Neural progenitor cell (in vitro differentiated cells): Measurements from ENCODE around the gene FALEC. TPM values are rescaled to one million over a fixed set of nuclear protein-coding genes. Genes with fewer than 3 reads are reported as not detected.
A peak's percentile ranks its signal among the peaks of the same experiment; 100 is the strongest.

ENCODE experiments used
- DNase-seq: peaks from one replicate; pipeline ENCODE4 v3.0.0-alpha.2; 2016; ENCODE audit warnings: low spot score
- H2AFZ ChIP-seq: fragments of 200-600 bp; sonication (generic); replicated peaks from 2 replicates; pipeline ENCODE4 v1.6.1; 2016; ENCODE audit warnings: antibody characterized with exemption
- H3F3A ChIP-seq: fragments of 200-600 bp; sonication (generic); 2 replicates; pipeline ENCODE4 v1.6.1; 2016; ENCODE audit warnings: antibody characterized with exemption, low read depth
- H3K27ac ChIP-seq: fragments of 200-600 bp; sonication (generic); 2 replicates; pipeline ENCODE4 v1.5.1; 2016; ENCODE audit warnings: mild to moderate bottlenecking
- H3K27me3 ChIP-seq: fragments of 200-600 bp; sonication (generic); 2 replicates; pipeline ENCODE4 v1.6.1; 2016; ENCODE audit warnings: mild to moderate bottlenecking, moderate library complexity
- H3K36me3 ChIP-seq: fragments of 200-600 bp; sonication (generic); 2 replicates; pipeline ENCODE4 v1.5.1; 2016
- H3K4me1 ChIP-seq: fragments of 200-600 bp; sonication (generic); 2 replicates; pipeline ENCODE4 v1.6.1; 2016; ENCODE audit warnings: mixed run types
- H3K4me2 ChIP-seq: fragments of 200-600 bp; sonication (generic); 2 replicates; pipeline ENCODE4 v1.6.1; 2016
- H3K4me3 ChIP-seq: fragments of 200-600 bp; sonication (generic); 2 replicates; pipeline ENCODE4 v1.5.1; 2016
- H3K79me2 ChIP-seq: fragments of 200-600 bp; sonication (generic); 2 replicates; pipeline ENCODE4 v1.6.1; 2016; ENCODE audit warnings: low read depth
- H3K9ac ChIP-seq: fragments of 200-600 bp; sonication (generic); 2 replicates; pipeline ENCODE4 v1.6.1; 2016
- H3K9me3 ChIP-seq: fragments of 200-600 bp; sonication (generic); 2 replicates; pipeline ENCODE4 v1.5.1; 2016; ENCODE audit warnings: low read depth
- H4K20me1 ChIP-seq: fragments of 200-600 bp; sonication (generic); 2 replicates; pipeline ENCODE4 v1.6.1; 2016; ENCODE audit warnings: low read depth
- H3K27ac Mint-ChIP-seq: 3 replicates; pipeline ENCODE4 v1.8.0; 2021; ENCODE audit warnings: mixed read lengths
- H3K27me3 Mint-ChIP-seq: 2 replicates; pipeline ENCODE4 v1.8.0; 2022; ENCODE audit warnings: low read depth, mild to moderate bottlenecking, inconsistent platforms, moderate library complexity, mixed read lengths; ENCODE audit not compliant: insufficient read depth
- H3K36me3 Mint-ChIP-seq: 3 replicates; pipeline ENCODE4 v1.8.0; 2021; ENCODE audit warnings: mixed read lengths
- H3K4me1 Mint-ChIP-seq: 3 replicates; pipeline ENCODE4 v1.8.0; 2021; ENCODE audit warnings: mixed read lengths
- H3K4me3 Mint-ChIP-seq: 3 replicates; pipeline ENCODE4 v1.8.0; 2021; ENCODE audit warnings: mild to moderate bottlenecking, moderate library complexity, mixed read lengths
- H3K9me3 Mint-ChIP-seq: 3 replicates; pipeline ENCODE4 v1.8.0; 2020; ENCODE audit warnings: mixed read lengths
- EZH2 ChIP-seq: fragments of 200-600 bp; sonication (generic); IDR thresholded peaks from 2 replicates; pipeline ENCODE4 v1.6.1; 2017; ENCODE audit warnings: antibody characterized with exemption, mild to moderate bottlenecking, moderate library complexity
- EZH2phosphoT487 ChIP-seq: fragments of 200-600 bp; sonication (generic); IDR thresholded peaks from 2 replicates; pipeline ENCODE4 v1.6.1; 2017; ENCODE audit warnings: antibody characterized with exemption
- total RNA-seq: library from RNA; depleted of rRNA; stranded (reverse); fragments of >200 nt; gene quantifications from 2 replicates; pipeline ENCODE4 v1.2.3, GENCODE V29; 2015; ENCODE audit warnings: low replicate concordance
- TF ChIP-seq, protein P1 (sequence below): fragments of 200-600 bp; sonication (generic); IDR thresholded peaks from 2 replicates; pipeline ENCODE4 v1.5.1; 2017; ENCODE audit warnings: antibody characterized with exemption, mild to moderate bottlenecking

Gene FALEC
- total RNA-seq, 1 donor from 2014 or later: not detected

DNA sequence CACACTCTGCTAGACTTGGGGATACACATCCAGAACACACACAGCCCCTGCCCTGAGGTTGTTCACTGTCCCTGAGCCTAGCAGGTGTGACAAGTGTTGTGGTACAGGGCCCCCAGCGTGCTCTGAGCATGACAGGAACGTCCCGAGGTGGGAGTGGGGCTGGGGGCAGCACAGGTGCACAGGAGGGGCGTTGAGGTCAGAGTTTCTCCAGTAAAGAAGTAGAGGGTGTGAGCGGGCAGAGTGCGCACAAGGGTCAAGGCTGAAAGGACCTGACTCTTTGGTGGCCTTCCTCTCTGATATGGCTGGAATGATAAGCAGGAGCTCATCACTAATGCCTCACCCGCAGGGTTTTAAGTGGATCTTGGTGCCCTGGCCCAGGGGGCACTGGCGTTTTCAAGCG is 1.3 kb upstream of the FALEC start:
- no peak overlapping the region for H3K4me2 ChIP-seq
- Mint-ChIP-seq H3K4me3 (peak overlapping the region; percentile 92), H3K9me3 (no peaks in the 10 kb centered on the region), H3K27me3 (peaks cover 9% of the 10 kb centered on the region), H3K4me1 (peaks cover 21% of the 10 kb centered on the region), H3K36me3 (peaks cover 17% of the 10 kb centered on the region), H3K27ac (no peak overlapping the region)
- no peak for DNase-seq
- H3K4me1 ChIP-seq: peaks cover 13% of the 10 kb centered on the region
- no peak overlapping the region for H2AFZ ChIP-seq
- H3K36me3 ChIP-seq: no peaks in the 10 kb centered on the region
- H3K4me3 ChIP-seq: no peak overlapping the region
- no peaks in the 10 kb centered on the region for H3K9me3 ChIP-seq
- TF ChIP-seq EZH2phosphoT487: no peak
- no peak for TF ChIP-seq EZH2
- TF ChIP-seq, protein P1, sequence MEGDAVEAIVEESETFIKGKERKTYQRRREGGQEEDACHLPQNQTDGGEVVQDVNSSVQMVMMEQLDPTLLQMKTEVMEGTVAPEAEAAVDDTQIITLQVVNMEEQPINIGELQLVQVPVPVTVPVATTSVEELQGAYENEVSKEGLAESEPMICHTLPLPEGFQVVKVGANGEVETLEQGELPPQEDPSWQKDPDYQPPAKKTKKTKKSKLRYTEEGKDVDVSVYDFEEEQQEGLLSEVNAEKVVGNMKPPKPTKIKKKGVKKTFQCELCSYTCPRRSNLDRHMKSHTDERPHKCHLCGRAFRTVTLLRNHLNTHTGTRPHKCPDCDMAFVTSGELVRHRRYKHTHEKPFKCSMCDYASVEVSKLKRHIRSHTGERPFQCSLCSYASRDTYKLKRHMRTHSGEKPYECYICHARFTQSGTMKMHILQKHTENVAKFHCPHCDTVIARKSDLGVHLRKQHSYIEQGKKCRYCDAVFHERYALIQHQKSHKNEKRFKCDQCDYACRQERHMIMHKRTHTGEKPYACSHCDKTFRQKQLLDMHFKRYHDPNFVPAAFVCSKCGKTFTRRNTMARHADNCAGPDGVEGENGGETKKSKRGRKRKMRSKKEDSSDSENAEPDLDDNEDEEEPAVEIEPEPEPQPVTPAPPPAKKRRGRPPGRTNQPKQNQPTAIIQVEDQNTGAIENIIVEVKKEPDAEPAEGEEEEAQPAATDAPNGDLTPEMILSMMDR: no peak
- H3K79me2 ChIP-seq: no peaks in the 10 kb centered on the region
- no peak overlapping the region for H3K27ac ChIP-seq
- peaks cover 24% of the 10 kb centered on the region for H3F3A ChIP-seq
- H3K27me3 ChIP-seq: no peaks in the 10 kb centered on the region
- no peaks in the 10 kb centered on the region for H4K20me1 ChIP-seq
- no peak overlapping the region for H3K9ac ChIP-seq

DNA sequence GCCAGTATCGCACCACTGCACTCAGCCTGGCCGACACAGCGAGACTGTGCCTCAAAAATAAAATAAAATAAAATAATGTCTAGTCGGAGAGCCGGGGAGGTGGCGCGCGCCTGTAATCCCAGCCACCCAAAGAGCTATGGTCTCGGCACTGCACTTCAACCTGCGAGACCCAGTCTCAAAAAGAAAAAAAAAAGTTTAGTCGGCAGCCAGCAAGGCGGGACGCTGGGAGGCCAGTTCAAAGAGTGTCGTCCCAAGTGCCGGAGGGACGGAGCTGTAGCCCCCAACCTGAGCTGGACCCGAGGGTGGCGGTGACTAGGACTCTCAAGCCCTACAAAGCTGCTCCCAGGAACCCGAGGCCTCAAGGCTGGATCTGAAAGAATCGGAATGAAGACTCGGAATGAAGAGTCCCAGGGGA is 632 bp upstream of the FALEC start:
- H3K9me3 ChIP-seq: no peaks in the 10 kb centered on the region
- no peak overlapping the region for H3K27ac ChIP-seq
- peaks cover 13% of the 10 kb centered on the region for H3K4me1 ChIP-seq
- H3K4me1 Mint-ChIP-seq: peaks cover 21% of the 10 kb centered on the region
- no peak overlapping the region for H3K27ac Mint-ChIP-seq
- peak overlapping the region; percentile 66 for H3K4me3 ChIP-seq
- no peaks in the 10 kb centered on the region for H3K9me3 Mint-ChIP-seq
- no peaks in the 10 kb centered on the region for H3K79me2 ChIP-seq
- peak overlapping the region; percentile 92 for H3K4me3 Mint-ChIP-seq
- TF ChIP-seq, protein P1: no peak
- TF ChIP-seq EZH2phosphoT487: no peak
- no peak for TF ChIP-seq EZH2
- no peaks in the 10 kb centered on the region for H3K27me3 ChIP-seq
- H4K20me1 ChIP-seq: no peaks in the 10 kb centered on the region
- H3K4me2 ChIP-seq: peak overlapping the region; percentile 78
- peak overlapping the region; percentile 71 for H2AFZ ChIP-seq
- no peak for DNase-seq
- H3F3A ChIP-seq: peaks cover 24% of the 10 kb centered on the region
- peak overlapping the region; percentile 38 for H3K9ac ChIP-seq
- no peaks in the 10 kb centered on the region for H3K36me3 ChIP-seq
- peaks cover 9% of the 10 kb centered on the region for H3K27me3 Mint-ChIP-seq
- H3K36me3 Mint-ChIP-seq: peaks cover 17% of the 10 kb centered on the region

DNA sequence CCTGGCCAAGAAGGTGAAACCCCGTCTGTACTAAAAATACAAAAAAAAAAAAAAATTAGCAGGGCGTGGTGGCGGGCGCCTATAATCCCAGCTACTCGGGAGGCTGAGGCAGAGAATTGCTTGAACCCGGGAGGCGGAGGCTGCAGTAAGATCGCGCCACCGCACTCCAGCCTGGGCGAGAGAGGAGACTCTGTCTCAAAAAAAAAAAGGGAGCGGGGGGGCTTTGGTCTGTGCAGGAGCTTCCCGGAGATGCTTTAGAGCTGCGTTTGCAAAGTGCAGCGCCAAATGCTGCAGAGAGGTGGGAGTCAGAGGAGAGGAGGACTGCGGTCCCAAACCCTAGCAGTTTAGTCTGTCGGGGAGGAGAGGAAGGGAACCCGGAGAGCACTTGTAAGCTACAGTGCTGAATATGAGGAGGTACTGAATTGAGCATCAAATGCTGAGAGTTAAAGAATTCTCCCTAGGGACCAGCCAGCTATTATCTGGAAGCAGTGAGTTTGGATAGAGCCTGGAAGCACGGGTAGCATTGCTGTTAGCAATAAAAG is 569 bp downstream of the FALEC start:
- H2AFZ ChIP-seq: peak overlapping the region; percentile 85
- peak overlapping the region; percentile 79 for H3K4me2 ChIP-seq
- Mint-ChIP-seq H3K27ac (no peak overlapping the region), H3K4me3 (peak overlapping the region; percentile 92), H3K4me1 (peaks cover 21% of the 10 kb centered on the region), H3K36me3 (peaks cover 12% of the 10 kb centered on the region), H3K27me3 (peaks cover 4% of the 10 kb centered on the region), H3K9me3 (no peaks in the 10 kb centered on the region)
- H3F3A ChIP-seq: peaks cover 24% of the 10 kb centered on the region
- peak overlapping the region; percentile 66 for H3K4me3 ChIP-seq
- no peaks in the 10 kb centered on the region for H3K36me3 ChIP-seq
- no peaks in the 10 kb centered on the region for H4K20me1 ChIP-seq
- H3K9me3 ChIP-seq: no peaks in the 10 kb centered on the region
- H3K79me2 ChIP-seq: no peaks in the 10 kb centered on the region
- DNase-seq: peak; percentile 60
- H3K9ac ChIP-seq: no peak overlapping the region
- H3K4me1 ChIP-seq: peaks cover 13% of the 10 kb centered on the region
- TF ChIP-seq EZH2phosphoT487: no peak
- TF ChIP-seq, protein P1: no peak
- no peak for TF ChIP-seq EZH2
- H3K27me3 ChIP-seq: no peaks in the 10 kb centered on the region
- H3K27ac ChIP-seq: no peak overlapping the region
